ENCODE data around the gene MKNK1. TPM values are rescaled to one million over a fixed set of nuclear protein-coding genes. Genes with fewer than 3 reads are reported as not detected.

The MKNK1 gene
- total and polyA plus RNA-seq, 2 experiments from 2014 or later, result 17.8 to 20.6 TPM

DNA sequence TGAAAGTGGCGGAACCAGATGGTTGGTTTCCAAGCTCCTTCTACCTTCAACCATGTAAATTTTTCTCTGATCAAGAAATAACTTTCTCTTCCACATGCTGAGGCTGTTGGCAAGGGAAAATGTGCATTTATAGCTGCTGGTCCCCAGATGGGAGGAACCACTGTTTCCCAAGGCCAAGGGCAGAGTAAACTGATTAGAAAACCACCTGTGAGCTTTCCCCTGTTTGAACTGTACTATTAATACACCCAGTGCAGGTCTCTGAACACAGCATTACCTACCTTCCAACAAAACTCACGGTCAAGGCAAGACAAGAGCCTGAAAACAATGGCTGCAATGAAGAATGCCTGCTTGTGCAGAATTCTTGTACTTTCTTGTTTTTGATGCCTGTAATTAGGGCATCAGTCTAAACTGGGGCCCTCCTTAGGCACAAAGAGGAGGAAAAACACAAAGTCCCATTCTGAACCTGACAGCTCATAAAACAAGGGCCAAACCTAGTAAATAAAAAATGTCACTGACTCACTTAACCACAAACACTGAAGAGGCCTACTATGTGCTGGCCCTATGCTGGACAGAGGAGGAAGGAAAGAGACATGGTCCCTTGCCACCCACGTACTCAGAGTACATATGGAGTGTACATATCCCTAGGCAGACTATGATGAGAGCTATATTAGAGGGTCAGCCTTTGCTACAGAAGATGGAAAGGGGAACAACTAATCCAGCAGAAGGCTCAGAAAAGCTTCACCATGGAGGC, 2.6 kb downstream of the MKNK1 start:
- DNase-seq (ENCODE audit: low spot score), result no peak
- TF ChIP-seq, protein P1, sequence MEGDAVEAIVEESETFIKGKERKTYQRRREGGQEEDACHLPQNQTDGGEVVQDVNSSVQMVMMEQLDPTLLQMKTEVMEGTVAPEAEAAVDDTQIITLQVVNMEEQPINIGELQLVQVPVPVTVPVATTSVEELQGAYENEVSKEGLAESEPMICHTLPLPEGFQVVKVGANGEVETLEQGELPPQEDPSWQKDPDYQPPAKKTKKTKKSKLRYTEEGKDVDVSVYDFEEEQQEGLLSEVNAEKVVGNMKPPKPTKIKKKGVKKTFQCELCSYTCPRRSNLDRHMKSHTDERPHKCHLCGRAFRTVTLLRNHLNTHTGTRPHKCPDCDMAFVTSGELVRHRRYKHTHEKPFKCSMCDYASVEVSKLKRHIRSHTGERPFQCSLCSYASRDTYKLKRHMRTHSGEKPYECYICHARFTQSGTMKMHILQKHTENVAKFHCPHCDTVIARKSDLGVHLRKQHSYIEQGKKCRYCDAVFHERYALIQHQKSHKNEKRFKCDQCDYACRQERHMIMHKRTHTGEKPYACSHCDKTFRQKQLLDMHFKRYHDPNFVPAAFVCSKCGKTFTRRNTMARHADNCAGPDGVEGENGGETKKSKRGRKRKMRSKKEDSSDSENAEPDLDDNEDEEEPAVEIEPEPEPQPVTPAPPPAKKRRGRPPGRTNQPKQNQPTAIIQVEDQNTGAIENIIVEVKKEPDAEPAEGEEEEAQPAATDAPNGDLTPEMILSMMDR (IDR thresholded peaks at IDR 0.05; ENCODE audit: poor library complexity), result no peak
- no peak for TF ChIP-seq EZH2phosphoT487 (IDR thresholded peaks at IDR 0.05; ENCODE audit: low read depth, severe bottlenecking, unreplicated experiment)
- TF ChIP-seq EZH2 (IDR thresholded peaks at IDR 0.05; ENCODE audit: borderline replicate concordance), result no peak
- no peaks in the 10 kb centered on the region for H4K20me1 ChIP-seq (ENCODE audit: insufficient read depth, poor library complexity, severe bottlenecking)
- no peak overlapping the region for H3K27ac ChIP-seq
- H3K4me2 ChIP-seq, result no peak overlapping the region
- no peaks in the 10 kb centered on the region for H3K9me3 ChIP-seq (ENCODE audit: low read depth)
- no peaks in the 10 kb centered on the region for H3K36me3 ChIP-seq (replicated peaks; ENCODE audit: insufficient read depth, low read depth)
- H3K9me2 ChIP-seq (replicated peaks; ENCODE audit: insufficient read depth), result no peaks in the 10 kb centered on the region
- no peak overlapping the region for H3K4me3 ChIP-seq
- H3K79me2 ChIP-seq, result peaks cover 37% of the 10 kb centered on the region
- H2AFZ ChIP-seq, result no peak overlapping the region
- peaks cover 20% of the 10 kb centered on the region for H3K4me1 ChIP-seq (ENCODE audit: insufficient read depth)
- 92% methylated on average over 3 of the region's 3 CpGs for WGBS (ENCODE audit: low lambda C conversion rate, missing lambda C conversion rate)
- no peaks in the 10 kb centered on the region for H3K27me3 ChIP-seq

DNA sequence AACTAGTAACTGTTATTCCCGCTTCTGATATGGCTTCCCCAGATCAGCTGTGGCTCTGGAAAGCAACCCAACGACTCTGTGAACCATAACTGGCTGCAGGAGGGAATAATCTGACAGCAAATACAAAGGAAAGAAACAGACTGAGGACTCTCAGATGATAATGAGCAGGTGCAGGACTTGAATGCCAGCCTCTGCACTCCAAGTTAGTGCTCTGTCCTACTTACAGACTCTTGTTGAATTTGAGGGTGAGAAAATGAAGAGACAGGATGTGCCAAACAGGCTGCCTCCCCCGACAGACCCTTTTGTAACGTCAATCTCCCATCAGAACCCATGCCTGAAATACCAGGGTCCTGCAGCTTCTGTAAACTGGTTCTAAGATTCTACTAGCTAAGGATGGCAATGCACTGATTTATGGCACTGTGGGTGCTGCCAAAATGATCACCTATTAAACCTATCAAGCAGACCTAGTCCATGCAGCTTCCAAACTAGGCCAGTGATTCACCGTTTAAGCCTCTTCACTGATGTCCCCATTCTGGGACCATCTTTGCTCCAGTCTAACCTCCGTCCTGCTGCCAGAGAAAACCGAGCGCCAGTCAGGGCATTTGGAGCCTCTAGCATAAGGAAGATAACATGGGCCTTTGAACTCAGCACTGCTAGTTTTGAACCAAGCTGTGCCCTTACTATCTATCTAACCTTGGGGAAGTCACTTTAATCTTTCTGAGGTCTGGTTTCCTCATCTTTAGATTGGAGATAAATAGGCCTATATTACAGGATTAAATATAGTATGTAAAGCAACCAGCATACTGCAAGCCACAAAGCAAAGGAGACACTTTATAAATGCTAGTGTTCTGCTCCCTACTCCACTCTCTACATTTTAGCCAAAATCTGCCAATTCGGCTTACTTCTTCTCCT, 4.8 kb downstream of the MKNK1 start:
- Histone ChIP-seq H3K79me2 (peaks cover 39% of the 10 kb centered on the region), H3K27ac (no peak overlapping the region), H3K27me3 (no peaks in the 10 kb centered on the region), H4K20me1 (ENCODE audit: insufficient read depth, poor library complexity, severe bottlenecking) (no peaks in the 10 kb centered on the region), H3K4me2 (no peak overlapping the region), H2AFZ (no peak overlapping the region), H3K36me3 (replicated peaks; ENCODE audit: insufficient read depth, low read depth) (no peaks in the 10 kb centered on the region), H3K9me3 (ENCODE audit: low read depth) (no peaks in the 10 kb centered on the region), H3K9me2 (replicated peaks; ENCODE audit: insufficient read depth) (no peaks in the 10 kb centered on the region), H3K4me1 (ENCODE audit: insufficient read depth) (peaks cover 15% of the 10 kb centered on the region), H3K4me3 (no peak overlapping the region)
- TF ChIP-seq, protein P1 (IDR thresholded peaks at IDR 0.05; ENCODE audit: poor library complexity), result no peak
- no peak for TF ChIP-seq EZH2 (IDR thresholded peaks at IDR 0.05; ENCODE audit: borderline replicate concordance)
- no peak for TF ChIP-seq EZH2phosphoT487 (IDR thresholded peaks at IDR 0.05; ENCODE audit: low read depth, severe bottlenecking, unreplicated experiment)
- WGBS (ENCODE audit: low lambda C conversion rate, missing lambda C conversion rate), result 77% methylated on average over 9 of the region's 9 CpGs
- DNase-seq (ENCODE audit: low spot score), result no peak

DNA sequence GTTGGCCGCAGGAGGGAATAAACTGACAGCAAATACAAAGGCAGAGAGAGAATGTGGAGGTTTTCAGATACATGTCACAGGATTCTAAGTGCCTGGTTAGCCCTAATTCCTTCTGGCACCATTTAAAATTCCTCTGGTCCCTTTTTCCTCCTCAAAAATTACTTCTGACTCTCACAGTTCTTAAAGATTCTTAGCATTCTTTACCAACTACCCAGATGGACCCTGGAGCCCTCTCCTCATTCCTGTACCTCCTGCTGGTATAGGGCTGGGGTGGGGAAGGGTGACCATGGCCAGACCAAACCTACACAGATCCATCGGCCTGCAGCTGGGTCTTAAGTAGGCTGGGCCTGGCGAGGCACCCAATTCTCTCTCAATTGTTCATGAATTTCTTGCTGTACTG, 7.2 kb downstream of the MKNK1 start:
- WGBS (ENCODE audit: low lambda C conversion rate, missing lambda C conversion rate), result 81% methylated on average over 3 of the region's 3 CpGs
- Histone ChIP-seq H3K27me3 (no peaks in the 10 kb centered on the region), H3K36me3 (replicated peaks; ENCODE audit: insufficient read depth, low read depth) (no peaks in the 10 kb centered on the region), H3K27ac (no peak overlapping the region), H3K4me2 (no peak overlapping the region), H3K4me1 (ENCODE audit: insufficient read depth) (peaks cover 5% of the 10 kb centered on the region), H3K9me3 (ENCODE audit: low read depth) (no peaks in the 10 kb centered on the region), H3K4me3 (no peak overlapping the region), H4K20me1 (ENCODE audit: insufficient read depth, poor library complexity, severe bottlenecking) (no peaks in the 10 kb centered on the region), H3K9me2 (replicated peaks; ENCODE audit: insufficient read depth) (no peaks in the 10 kb centered on the region), H2AFZ (no peak overlapping the region), H3K79me2 (peaks cover 21% of the 10 kb centered on the region)
- TF ChIP-seq EZH2 (IDR thresholded peaks at IDR 0.05; ENCODE audit: borderline replicate concordance) (no peak), EZH2phosphoT487 (IDR thresholded peaks at IDR 0.05; ENCODE audit: low read depth, severe bottlenecking, unreplicated experiment) (no peak)
- TF ChIP-seq, protein P1 (IDR thresholded peaks at IDR 0.05; ENCODE audit: poor library complexity), result no peak
- no peak for DNase-seq (ENCODE audit: low spot score)
